HG02943 (cell line): ENCODE measurements around the gene HNRNPCL2.
"Not testable (repeated sequence)": the region's sequence is repeated elsewhere in the genome, so short reads cannot be mapped to it uniquely, and the experiment has no call there.

Source experiments
- ATAC-seq: cut with Tn5 transposase; IDR thresholded peaks from one replicate; pipeline ENCODE4 v1.9.1; 2021; ENCODE audit warnings: mild to moderate bottlenecking, low read depth, moderate library complexity; ENCODE audit not compliant: unreplicated experiment

The HNRNPCL2 gene

DNA sequence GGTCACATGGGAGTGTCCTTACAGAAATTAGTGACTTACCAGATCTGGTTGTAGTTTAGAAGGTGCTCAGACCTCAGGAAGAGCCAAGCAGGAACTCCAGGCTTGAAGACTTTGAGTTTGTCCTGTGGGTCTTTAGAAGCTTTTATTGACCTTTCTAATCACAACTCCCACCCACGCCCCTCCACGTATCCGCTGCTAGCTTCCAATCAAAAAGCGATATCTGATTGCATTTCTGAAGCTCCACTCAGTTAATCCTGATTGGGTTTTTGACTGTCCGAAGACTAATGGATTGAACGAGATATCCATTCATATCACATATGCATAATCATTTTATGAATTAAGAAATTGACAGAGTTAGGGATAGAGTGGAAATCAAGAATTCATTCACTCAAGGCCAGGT lies at the start of gene HNRNPCL2:
TSS of gene HNRNPCL2 (minus strand) at position 101 of the 400 bp plus-strand sequence. CDS start 454 bp downstream, outside the sequence.
- not testable (repeated sequence) for ATAC-seq

DNA sequence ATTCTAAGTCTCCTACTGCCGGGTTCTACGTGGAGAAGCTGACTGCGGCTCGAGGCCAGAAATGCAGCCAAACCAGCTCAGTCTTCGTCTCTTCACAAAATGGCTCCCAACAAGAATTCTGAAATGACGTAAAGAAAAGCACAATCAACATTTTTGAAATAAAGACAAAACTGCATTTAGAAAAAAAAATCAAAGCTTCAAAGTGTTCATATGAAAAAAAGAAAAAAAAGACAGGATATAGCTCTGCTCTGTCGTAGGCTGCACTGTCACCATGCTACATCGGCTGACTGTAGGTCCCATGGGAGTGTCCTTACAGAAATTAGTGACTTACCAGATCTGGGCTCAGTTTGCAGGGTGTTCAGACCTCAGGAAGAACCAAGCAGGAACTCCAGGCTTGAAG lies 48.9 kb upstream of the HNRNPCL2 start, which contains the start of gene HNRNPCL4:
TSS of gene HNRNPCL4 (minus strand) at position 101 of the 400 bp plus-strand sequence. CDS start 164 bp downstream, outside the sequence.
- not testable (repeated sequence) for ATAC-seq

DNA sequence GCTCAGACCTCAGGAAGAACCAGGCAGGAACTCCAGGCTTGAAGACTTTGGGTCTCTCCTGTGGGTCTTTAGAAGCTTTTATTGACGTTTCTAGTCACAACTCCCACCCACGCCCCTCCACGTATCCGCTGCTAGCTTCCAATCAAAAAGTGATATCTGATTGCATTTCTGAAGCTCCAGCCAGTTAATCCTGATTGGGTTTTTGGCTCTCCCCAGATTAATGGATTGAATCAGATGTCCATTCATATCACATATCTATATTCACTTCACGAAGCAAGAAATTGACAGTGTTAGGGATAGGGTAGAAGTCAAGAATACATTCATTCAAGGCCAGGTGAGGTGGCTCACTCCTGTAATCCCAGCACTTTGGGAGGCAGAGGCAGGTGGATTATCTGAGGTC lies 39.3 kb upstream of the HNRNPCL2 start, which contains the start of gene PRAMEF26:
TSS of gene PRAMEF26 (minus strand) at position 101 of the 400 bp plus-strand sequence. CDS start 2,914 bp downstream, outside the sequence.
- not testable (repeated sequence) for ATAC-seq

GRCh38 chr1:13070474-13070873 lies 46.2 kb downstream of the HNRNPCL2 start, which contains the start of gene PRAMEF25:
PRAMEF25 (plus strand) TSS chr1:13070774; CDS start chr1:13073694, 2,920 bp downstream.
- ATAC-seq, result not testable (repeated sequence)
